ENCODE data around the gene PNPLA5. TPM values are rescaled to one million over a fixed set of nuclear protein-coding genes. Genes with fewer than 3 reads are reported as not detected.

PNPLA5 gene
- total RNA-seq, 1 donor from 2014 or later, result not detected

GRCh38 chr22:43844560-43845545 lies 47.0 kb downstream of the PNPLA5 start:
- Mint-ChIP-seq H3K9me3 (no peaks in the 10 kb centered on the region), H3K27ac (no peak overlapping the region), H3K4me1 (ENCODE audit: low read depth) (no peaks in the 10 kb centered on the region), H3K27me3 (ENCODE audit: insufficient read depth) (no peaks in the 10 kb centered on the region), H3K36me3 (ENCODE audit: low read depth) (no peaks in the 10 kb centered on the region), H3K4me3 (no peak overlapping the region)
- no peak for DNase-seq (ENCODE audit: low spot score)
- intact Hi-C loops (cut with micrococcal nuclease), result no loop called here

DNA sequence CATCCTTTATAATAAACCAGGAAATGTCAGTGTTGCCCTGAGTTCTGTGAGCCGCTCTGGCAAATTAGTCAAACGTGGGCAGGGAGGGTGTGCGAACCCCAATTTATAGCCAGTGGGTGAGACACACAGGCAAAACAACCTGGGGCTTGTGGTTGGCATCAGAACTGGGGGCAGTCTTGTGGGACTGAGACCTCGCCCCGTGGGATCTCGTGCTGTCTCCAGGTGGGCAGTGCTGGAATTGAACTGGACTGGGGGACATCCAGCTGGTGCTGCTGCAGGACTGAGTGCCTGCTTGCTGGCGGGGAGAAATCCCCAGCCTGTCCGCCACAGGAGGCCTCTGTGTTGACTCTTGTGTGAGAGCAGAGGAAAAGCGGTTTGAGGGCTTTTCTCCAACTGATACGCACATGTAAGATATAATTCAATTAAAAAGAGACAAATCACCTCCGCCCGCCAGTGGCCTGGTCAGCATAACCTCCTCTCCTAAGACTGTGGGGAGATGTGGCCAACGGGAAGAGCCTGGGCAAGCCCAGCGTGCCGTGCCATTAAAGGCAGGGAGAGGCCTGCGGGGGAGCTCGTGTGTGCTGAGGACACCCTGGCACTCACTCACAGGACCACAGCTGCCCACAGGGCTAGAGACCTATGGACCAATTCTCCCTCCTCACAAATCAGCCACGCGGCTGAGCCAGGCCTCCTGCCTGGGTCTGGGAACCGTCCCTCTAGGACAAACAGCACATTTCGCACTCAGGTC lies 47.9 kb downstream of the PNPLA5 start:
- H3K9me3 Mint-ChIP-seq, result no peaks in the 10 kb centered on the region
- H3K27me3 Mint-ChIP-seq (ENCODE audit: insufficient read depth), result no peaks in the 10 kb centered on the region
- no peaks in the 10 kb centered on the region for H3K4me1 Mint-ChIP-seq (ENCODE audit: low read depth)
- H3K36me3 Mint-ChIP-seq (ENCODE audit: low read depth), result no peaks in the 10 kb centered on the region
- DNase-seq (ENCODE audit: low spot score), result no peak
- no peak overlapping the region for H3K4me3 Mint-ChIP-seq
- intact Hi-C loops (cut with micrococcal nuclease), result no loop called here
- H3K27ac Mint-ChIP-seq, result no peak overlapping the region

DNA sequence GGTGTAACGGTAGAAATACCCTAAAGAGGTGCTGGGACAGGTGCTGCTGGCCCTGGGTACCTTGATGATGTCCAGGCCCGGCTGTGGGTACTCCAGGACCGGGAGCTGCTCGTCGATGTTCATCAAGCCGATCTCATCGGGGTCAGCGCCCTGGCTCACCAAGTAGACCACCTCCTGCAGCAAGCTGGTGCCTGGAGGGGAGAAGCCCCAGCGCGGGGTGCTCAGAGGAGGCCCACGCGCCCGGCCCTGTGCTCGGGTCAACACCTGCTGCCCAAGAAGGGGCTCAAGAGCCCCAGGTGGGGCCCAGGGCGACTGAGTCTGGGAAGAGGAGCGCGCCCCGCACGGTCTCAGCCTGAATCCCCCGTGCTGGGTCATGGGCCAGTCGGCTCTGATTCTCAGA lies 50.1 kb downstream of the PNPLA5 start:
- H3K27ac Mint-ChIP-seq, result no peak overlapping the region
- H3K9me3 Mint-ChIP-seq, result no peaks in the 10 kb centered on the region
- no peak for DNase-seq (ENCODE audit: low spot score)
- H3K27me3 Mint-ChIP-seq (ENCODE audit: insufficient read depth), result no peaks in the 10 kb centered on the region
- H3K4me3 Mint-ChIP-seq, result no peak overlapping the region
- H3K4me1 Mint-ChIP-seq (ENCODE audit: low read depth), result no peaks in the 10 kb centered on the region
- H3K36me3 Mint-ChIP-seq (ENCODE audit: low read depth), result no peaks in the 10 kb centered on the region
- intact Hi-C loops (cut with micrococcal nuclease), result no loop called here

GRCh38 chr22:43840851-43841250 lies 51.0 kb downstream of the PNPLA5 start:
- Mint-ChIP-seq H3K27ac (no peak overlapping the region), H3K4me1 (ENCODE audit: low read depth) (no peaks in the 10 kb centered on the region), H3K36me3 (ENCODE audit: low read depth) (no peaks in the 10 kb centered on the region), H3K9me3 (no peaks in the 10 kb centered on the region), H3K27me3 (ENCODE audit: insufficient read depth) (no peaks in the 10 kb centered on the region), H3K4me3 (no peak overlapping the region)
- intact Hi-C loops (cut with micrococcal nuclease), result no loop called here
- no peak for DNase-seq (ENCODE audit: low spot score)

DNA sequence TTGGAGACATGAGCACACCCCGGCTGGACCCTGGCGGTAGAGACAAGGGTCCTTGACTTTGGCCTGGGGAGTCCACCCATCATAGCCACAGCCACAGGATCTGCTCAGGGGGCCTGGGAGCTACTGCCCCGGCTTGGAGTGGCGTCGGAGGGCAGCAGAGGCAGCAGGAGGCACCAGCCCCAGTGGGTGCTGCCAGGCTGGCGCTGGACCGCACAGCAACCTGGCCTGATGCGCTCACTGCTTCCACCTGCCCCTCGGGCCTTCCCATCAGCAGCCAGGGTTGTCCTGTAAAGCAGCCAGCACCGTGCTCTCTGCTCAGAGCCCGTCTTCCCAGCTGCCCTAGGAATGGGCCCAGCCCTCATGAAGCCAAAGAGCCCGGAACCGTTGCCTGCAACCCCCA lies 51.4 kb downstream of the PNPLA5 start:
- H3K4me3 Mint-ChIP-seq, result no peak overlapping the region

GRCh38 chr22:43839781-43840180 lies 52.0 kb downstream of the PNPLA5 start:
- Mint-ChIP-seq H3K27ac (no peak overlapping the region), H3K27me3 (ENCODE audit: insufficient read depth) (peaks cover 7% of the 10 kb centered on the region), H3K9me3 (no peaks in the 10 kb centered on the region), H3K36me3 (ENCODE audit: low read depth) (no peaks in the 10 kb centered on the region), H3K4me3 (no peak overlapping the region), H3K4me1 (ENCODE audit: low read depth) (no peaks in the 10 kb centered on the region)
- DNase-seq (ENCODE audit: low spot score), result no peak
- intact Hi-C loops (cut with micrococcal nuclease), result no loop called here

More for the DNA sequence above, 51.4 kb downstream of the PNPLA5 start:
- Mint-ChIP-seq H3K4me1 (ENCODE audit: low read depth) (no peaks in the 10 kb centered on the region), H3K27ac (no peak overlapping the region), H3K9me3 (no peaks in the 10 kb centered on the region), H3K36me3 (ENCODE audit: low read depth) (no peaks in the 10 kb centered on the region), H3K27me3 (ENCODE audit: insufficient read depth) (peaks cover 2% of the 10 kb centered on the region)
- intact Hi-C loops (cut with micrococcal nuclease), result no loop called here
- no peak for DNase-seq (ENCODE audit: low spot score)

- DNase-seq (ENCODE audit: low spot score), result no peak
- intact Hi-C loops (cut with micrococcal nuclease), result no loop called here
- Mint-ChIP-seq H3K9me3 (no peaks in the 10 kb centered on the region), H3K36me3 (ENCODE audit: low read depth) (no peaks in the 10 kb centered on the region), H3K4me1 (ENCODE audit: low read depth) (no peaks in the 10 kb centered on the region), H3K27ac (no peak overlapping the region), H3K27me3 (ENCODE audit: insufficient read depth) (peaks cover 7% of the 10 kb centered on the region), H3K4me3 (no peak overlapping the region)
These were observed 53.1 kb downstream of the PNPLA5 start for GRCh38 chr22:43838571-43839307.

- Mint-ChIP-seq H3K9me3 (no peaks in the 10 kb centered on the region), H3K4me3 (no peak overlapping the region), H3K4me1 (ENCODE audit: low read depth) (no peaks in the 10 kb centered on the region), H3K27ac (no peak overlapping the region), H3K27me3 (ENCODE audit: insufficient read depth) (peaks cover 7% of the 10 kb centered on the region), H3K36me3 (ENCODE audit: low read depth) (no peaks in the 10 kb centered on the region)
- no peak for DNase-seq (ENCODE audit: low spot score)
- intact Hi-C loops (cut with micrococcal nuclease), result no loop called here
These were observed 53.7 kb downstream of the PNPLA5 start for GRCh38 chr22:43838161-43838560.

DNA sequence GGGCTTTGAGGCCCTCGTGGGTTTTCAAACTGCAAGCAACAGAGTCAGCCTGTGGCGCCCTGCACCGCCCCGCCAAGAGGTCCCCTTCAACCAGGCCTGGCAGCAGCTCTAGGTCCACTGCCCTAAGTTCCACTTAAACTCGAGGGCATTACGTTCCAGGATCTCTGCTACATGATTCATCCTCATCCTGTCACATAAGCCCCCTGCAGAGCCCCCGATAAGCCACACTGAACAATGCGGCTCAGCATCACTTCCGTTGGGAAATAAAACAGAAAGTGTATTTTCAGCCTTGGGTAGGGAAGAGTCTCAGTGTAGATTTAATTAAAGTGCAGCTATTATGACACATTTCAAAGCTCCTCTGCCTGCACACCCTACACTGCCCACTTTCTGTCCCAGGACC lies 54.1 kb downstream of the PNPLA5 start:
- H3K4me3 Mint-ChIP-seq, result no peak overlapping the region
- no peaks in the 10 kb centered on the region for H3K4me1 Mint-ChIP-seq (ENCODE audit: low read depth)
- no peak for DNase-seq (ENCODE audit: low spot score)
- H3K27me3 Mint-ChIP-seq (ENCODE audit: insufficient read depth), result peaks cover 7% of the 10 kb centered on the region
- intact Hi-C loops (cut with micrococcal nuclease), result no loop called here
- no peaks in the 10 kb centered on the region for H3K9me3 Mint-ChIP-seq
- H3K36me3 Mint-ChIP-seq (ENCODE audit: low read depth), result no peaks in the 10 kb centered on the region
- no peak overlapping the region for H3K27ac Mint-ChIP-seq

DNA sequence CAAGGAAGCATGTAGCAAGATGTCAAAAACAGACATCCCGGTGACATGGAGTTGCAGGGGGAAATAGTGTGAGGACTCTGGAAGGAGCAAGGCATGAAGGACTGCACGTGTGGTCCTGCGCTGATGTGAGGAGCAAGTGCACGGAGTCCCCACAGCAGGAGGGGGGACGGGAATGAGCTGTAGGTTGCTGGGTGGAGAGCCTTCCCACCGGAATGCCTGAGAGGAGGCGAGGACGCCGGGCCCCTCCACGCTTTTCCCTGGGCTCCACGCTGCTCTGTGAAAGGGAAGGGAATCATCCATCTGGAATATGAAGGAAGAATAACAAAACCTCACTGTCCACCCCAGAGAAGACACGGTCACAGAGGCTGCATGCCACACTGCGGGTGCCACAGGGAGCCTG lies 56.1 kb downstream of the PNPLA5 start:
- H3K9me3 Mint-ChIP-seq, result no peaks in the 10 kb centered on the region
- no peak for DNase-seq (ENCODE audit: low spot score)
- H3K27me3 Mint-ChIP-seq (ENCODE audit: insufficient read depth), result peaks cover 7% of the 10 kb centered on the region

DNA sequence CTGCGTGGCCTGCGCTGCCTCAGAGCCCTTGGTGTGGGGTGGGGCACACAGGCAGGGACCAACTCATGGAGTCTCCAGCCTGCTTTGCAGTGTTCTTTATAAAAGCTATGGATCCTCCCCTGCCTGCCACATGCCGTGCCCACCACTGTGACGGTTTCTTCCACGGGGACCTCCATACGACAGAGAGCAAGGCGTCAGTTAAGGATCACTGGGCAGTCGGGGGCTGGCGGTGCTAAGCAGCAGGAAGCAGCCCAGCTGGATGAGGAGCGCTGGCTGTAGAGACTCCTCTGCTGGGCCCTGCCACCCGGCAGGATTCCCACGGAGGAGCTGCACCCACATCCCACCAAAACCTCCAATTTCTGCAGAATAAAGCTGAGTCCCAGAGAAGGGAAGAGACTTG lies 56.6 kb downstream of the PNPLA5 start:
- H3K27me3 Mint-ChIP-seq (ENCODE audit: insufficient read depth), result peaks cover 7% of the 10 kb centered on the region
- intact Hi-C loops (cut with micrococcal nuclease), result no loop called here
- no peaks in the 10 kb centered on the region for H3K4me1 Mint-ChIP-seq (ENCODE audit: low read depth)
- no peaks in the 10 kb centered on the region for H3K36me3 Mint-ChIP-seq (ENCODE audit: low read depth)
- no peak overlapping the region for H3K4me3 Mint-ChIP-seq
- no peaks in the 10 kb centered on the region for H3K9me3 Mint-ChIP-seq
- no peak overlapping the region for H3K27ac Mint-ChIP-seq
- no peak for DNase-seq (ENCODE audit: low spot score)

More for the DNA sequence above, 56.1 kb downstream of the PNPLA5 start:
- Mint-ChIP-seq H3K36me3 (ENCODE audit: low read depth) (no peaks in the 10 kb centered on the region), H3K4me3 (no peak overlapping the region), H3K4me1 (ENCODE audit: low read depth) (no peaks in the 10 kb centered on the region), H3K27ac (no peak overlapping the region)
- intact Hi-C loops (cut with micrococcal nuclease), result no loop called here

DNA sequence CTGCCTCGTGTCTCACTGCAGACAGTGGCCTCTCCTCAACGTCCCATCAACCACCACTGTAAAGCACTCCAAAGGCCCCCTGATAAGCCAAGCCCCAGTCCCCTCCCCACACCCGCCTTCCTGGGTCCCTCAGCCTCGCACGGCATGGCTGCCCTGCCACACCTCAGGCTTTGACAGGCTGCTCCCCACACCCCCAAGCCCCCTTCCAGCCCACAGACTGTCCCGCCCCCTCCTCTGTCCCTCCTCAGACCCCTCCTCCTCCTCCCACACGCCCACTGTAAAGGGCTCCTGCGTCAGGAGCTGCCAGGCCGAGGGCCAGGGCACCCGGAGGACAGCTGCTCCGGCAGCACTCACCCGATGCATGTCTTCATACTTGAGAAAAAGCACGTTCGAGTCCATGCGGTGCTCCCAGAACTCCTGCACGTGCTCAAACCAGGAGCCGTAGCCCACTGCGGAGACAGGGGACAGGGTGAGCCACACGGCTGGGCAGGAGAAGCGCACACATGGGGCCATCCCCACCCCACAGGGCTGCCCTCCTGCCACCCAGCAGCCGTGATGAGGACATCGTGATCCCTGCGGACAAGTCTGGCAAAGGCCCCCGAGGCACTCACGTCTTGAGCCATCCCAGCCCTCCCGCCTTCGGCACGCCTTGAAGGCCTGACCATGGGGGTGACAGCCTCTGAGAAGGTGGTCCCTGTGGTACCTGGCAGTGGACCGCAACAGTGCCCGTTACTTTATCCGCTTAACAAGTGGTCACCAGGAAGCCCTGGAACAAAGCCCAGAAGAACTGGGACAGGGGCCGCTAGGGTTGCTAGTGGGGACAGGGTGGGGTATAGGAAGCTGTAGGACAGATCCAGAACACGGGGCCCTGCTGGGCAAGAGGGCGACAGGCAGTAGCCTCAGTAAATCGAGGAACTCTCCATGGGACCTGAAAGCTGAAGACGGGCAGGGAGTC lies 58.2 kb downstream of the PNPLA5 start:
- H3K27me3 Mint-ChIP-seq (ENCODE audit: insufficient read depth), result peaks cover 7% of the 10 kb centered on the region
- no peak for DNase-seq (ENCODE audit: low spot score)
- no peak overlapping the region for H3K4me3 Mint-ChIP-seq
- H3K4me1 Mint-ChIP-seq (ENCODE audit: low read depth), result no peaks in the 10 kb centered on the region
- no peaks in the 10 kb centered on the region for H3K9me3 Mint-ChIP-seq
- no peaks in the 10 kb centered on the region for H3K36me3 Mint-ChIP-seq (ENCODE audit: low read depth)
- intact Hi-C loops (cut with micrococcal nuclease), result no loop called here
- no peak overlapping the region for H3K27ac Mint-ChIP-seq

All from activated T-helper 1 cell treated with anti-CD3 and anti-CD28 coated beads, Interleukin-12 subunit alpha, Interleukin-12 subunit beta, Interleukin-2, Interleukin-4 antibody, amounts not matched to agents 30 ng/mL and 10 ng/mL and 1 ng/mL, durations not matched to agents 14 hours and 24 hours and 36 hours (primary cell).